HepG2 (cell line): ENCODE measurements around the gene EED. TPM values are rescaled to one million over a fixed set of nuclear protein-coding genes. Genes with fewer than 3 reads are reported as not detected.

ENCODE experiments used
- ATAC-seq: fragments of 200-7000 bp; cut with Tn5 transposase; 3 replicates; pipeline ENCODE4 v1.9.1; 2020; ENCODE audit warnings: mild to moderate bottlenecking, moderate library complexity
- BruUV-seq: library from RNA; stranded (reverse); fragments of 400-500 nt; replicated peaks from 2 replicates; lab custom pipeline; 2021; lab: Mats Ljungman, UMichigan
- CTCF ChIA-PET: fragments of 300-600 bp; formaldehyde crosslinking; extraction: SDS; loops from one replicate; lab custom pipeline; 2021; ENCODE audit warnings: low total read pairs, inconsistent platforms, low intra/inter-chr PET ratio; lab: Yijun Ruan, JAX
- POLR2A ChIA-PET: fragments of 350-600 bp; sonication (Branson Sonifier 250); formaldehyde crosslinking; loops from one replicate; lab custom pipeline; 2020; ENCODE audit warnings: antibody characterized with exemption, inconsistent platforms; lab: Yijun Ruan, JAX
- DNase-seq: peaks from one replicate; pipeline ENCODE4 v3.0.0-alpha.2; 2015; ENCODE audit warnings: low spot score
- FAIRE-seq: peaks from 3 replicates; lab custom pipeline; 2011; peaks lifted over from hg19 to GRCh38; lab: Jason Lieb, UNC
- H2AFZ ChIP-seq: one replicate; pipeline ENCODE4 v1.6.1; 2011; ENCODE audit warnings: low read length, inconsistent platforms
- H3K27ac ChIP-seq: fragments of 300-600 bp; 3 replicates; pipeline ENCODE4 v1.8.0; 2011; ENCODE audit warnings: mixed run types, mild to moderate bottlenecking, mixed read lengths, low read length, inconsistent platforms; ENCODE audit not compliant: insufficient read depth; ENCODE audit errors: extremely low read length
- H3K27me3 ChIP-seq, 2 experiments: fragments of 200-600 bp in 1 of 2; 2 replicates in 1 of 2; 3 replicates in 1 of 2; pipeline versions ENCODE4 v1.6.0 to v1.8.0; 2011; ENCODE audit warnings: low read length in 2 of 2, mild to moderate bottlenecking in 2 of 2, moderate library complexity in 2 of 2, inconsistent platforms in 1 of 2; ENCODE audit not compliant: insufficient read depth in 2 of 2, control insufficient read depth in 1 of 2
- H3K36me3 ChIP-seq, 2 experiments: fragments of 200-600 bp in 1 of 2; replicated peaks in 1 of 2; 2 replicates in 1 of 2; 3 replicates in 1 of 2; pipeline versions ENCODE4 v1.5.1 to v1.8.0; 2011; ENCODE audit warnings: low read length in 2 of 2, inconsistent platforms in 1 of 2; ENCODE audit not compliant: insufficient read depth in 2 of 2, control insufficient read depth in 1 of 2
- H3K4me1 ChIP-seq: 2 replicates; pipeline ENCODE4 v1.5.1; 2012; ENCODE audit warnings: low read length, inconsistent platforms; ENCODE audit not compliant: insufficient read depth
- H3K4me2 ChIP-seq: 2 replicates; pipeline ENCODE4 v1.6.0; 2011; ENCODE audit warnings: low read depth, low read length, inconsistent platforms
- H3K4me3 ChIP-seq, 3 experiments: fragments of 200-600 bp in 1 of 3; sonication (generic), shearing (Covaris generic) in 1 of 3; replicated peaks in 1 of 3; 2 replicates each; pipeline ENCODE4 v1.5.1; 2011 to 2016; ENCODE audit warnings: low read length in 3 of 3, inconsistent platforms in 2 of 3, low read depth in 2 of 3, mild to moderate bottlenecking in 2 of 3, control low read depth in 1 of 3, mixed read lengths in 1 of 3; ENCODE audit not compliant: insufficient read depth in 1 of 3
- H3K79me2 ChIP-seq: one replicate; pipeline ENCODE4 v1.6.1; 2011; ENCODE audit warnings: low read length, inconsistent platforms; ENCODE audit not compliant: insufficient read depth
- H3K9ac ChIP-seq: 2 replicates; pipeline ENCODE4 v1.6.0; 2011; ENCODE audit warnings: mild to moderate bottlenecking, low read depth, low read length, inconsistent platforms; ENCODE audit not compliant: insufficient read depth
- H3K9me3 ChIP-seq: 2 replicates; pipeline ENCODE4 v1.5.1; 2012; ENCODE audit warnings: mild to moderate bottlenecking, low read length
- H4K20me1 ChIP-seq: 2 replicates; pipeline ENCODE4 v1.6.0; 2011; ENCODE audit warnings: inconsistent platforms, mild to moderate bottlenecking, low read length, moderate library complexity; ENCODE audit not compliant: insufficient read depth
- CEBPZ ChIP-seq: IDR thresholded peaks from 2 replicates; pipeline ENCODE4 v1.6.1; 2012; ENCODE audit warnings: low read length, improper control_type of control experiment
- HNF1A ChIP-seq, 2 experiments: sonication (generic) in 1 of 2; formaldehyde crosslinking in 1 of 2; IDR thresholded peaks; 2 replicates each; pipeline versions ENCODE4 v1.4.0 to v1.6.1; 2016 to 2020; ENCODE audit warnings: borderline replicate concordance in 1 of 2, low read depth in 1 of 2, mild to moderate bottlenecking in 1 of 2, missing genetic modification reagents in 1 of 2
- MXD4 ChIP-seq: IDR thresholded peaks from 2 replicates; pipeline ENCODE4 v1.6.1; 2016; ENCODE audit warnings: mild to moderate bottlenecking, missing biosample characterization, missing genetic modification reagents
- SP140L ChIP-seq: sonication (generic); formaldehyde crosslinking; IDR thresholded peaks from 2 replicates; pipeline ENCODE4 v1.4.0; 2020; ENCODE audit warnings: missing genetic modification reagents, borderline replicate concordance
- SP2 ChIP-seq: sonication (generic); formaldehyde crosslinking; IDR thresholded peaks from 2 replicates; pipeline ENCODE4 v1.5.1; 2020; ENCODE audit warnings: mild to moderate bottlenecking, missing genetic modification reagents
- ZNF101 ChIP-seq: sonication (generic); formaldehyde crosslinking; IDR thresholded peaks from 2 replicates; pipeline ENCODE4 v1.4.0; 2020; ENCODE audit warnings: mild to moderate bottlenecking, low read depth, missing genetic modification reagents, borderline replicate concordance
- ZNF256 ChIP-seq: sonication (generic); formaldehyde crosslinking; conservative IDR thresholded peaks from 2 replicates; pipeline ENCODE4 v1.4.0; 2020; ENCODE audit warnings: missing genetic modification reagents
- ZNF350 ChIP-seq: sonication (generic); formaldehyde crosslinking; IDR thresholded peaks from 2 replicates; pipeline ENCODE4 v1.4.0; 2020; ENCODE audit warnings: mild to moderate bottlenecking, low read depth, missing genetic modification reagents, borderline replicate concordance
- ZNF460 ChIP-seq: sonication (generic); formaldehyde crosslinking; IDR thresholded peaks from 2 replicates; pipeline ENCODE4 v1.5.1; 2020; ENCODE audit warnings: missing genetic modification reagents, mild to moderate bottlenecking, borderline replicate concordance
- ZNF878 ChIP-seq: sonication (generic); formaldehyde crosslinking; IDR thresholded peaks from 2 replicates; pipeline ENCODE4 v1.8.1; 2023; ENCODE audit warnings: mild to moderate bottlenecking, missing genetic modification reagents, moderate library complexity
- WGBS: methylation state at CpG from one replicate; pipeline ENCODE4 v1.1.6; 2017; ENCODE audit warnings: low lambda C conversion rate; 5-methylcytosine and 5-hydroxymethylcytosine counted together
- in situ Hi-C: cut with HindIII; loops from 2 replicates; pipeline ENCODE4 v1.10.0; 2017; ENCODE audit warnings: low pct_unique_long_range_greater_than_20kb; ENCODE audit not compliant: extremely low pct_ligation_motif_present
- intact Hi-C: fragments of 100-400 bp; cut with micrococcal nuclease; formaldehyde crosslinking; loops from one replicate; pipeline ENCODE4 v1.10.0; 2022; ENCODE audit not compliant: unreplicated experiment
- polyA plus RNA-seq, 8 experiments: library from polyadenylated mRNA; depleted of rRNA in 3 of 8; stranded (reverse) in 7 of 8; unstranded in 1 of 8; fragments of >200 nt; fragmentation: Illumina TruSeq in 4 of 8; extraction: Trizol in 4 of 8; gene quantifications; 2 replicates each; pipeline versions ENCODE4 v1.2.1 to v1.2.3, GENCODE V29; 2011 to 2016; ENCODE audit warnings: low read depth in 4 of 8, missing spikeins in 1 of 8, mixed read lengths in 1 of 8; ENCODE audit not compliant: insufficient read depth in 1 of 8
- total RNA-seq, 5 experiments: library from RNA; depleted of rRNA; stranded (reverse); fragments of >200 nt; fragmentation: Illumina TruSeq; extraction: Trizol; gene quantifications; 2 replicates each; pipeline ENCODE4 v1.2.3, GENCODE V29; 2016; ENCODE audit warnings: low read depth in 1 of 5

EED gene
- total and polyA plus RNA-seq, 2 of the 13 experiments (the other 11 are each of a cell fraction or from before 2014, with no cell fraction given), result 11.0 to 28.4 TPM

GRCh38 chr11:86269645-86270044 lies 25.1 kb downstream of the EED start:
- POLR2A ChIA-PET, result no interaction called here
- H4K20me1 ChIP-seq, result no peaks in the 10 kb centered on the region
- H3K4me3 ChIP-seq, result no peak overlapping the region
- no peak overlapping the region for H2AFZ ChIP-seq
- no peak for TF ChIP-seq CEBPZ
- no peak for TF ChIP-seq MXD4 (CRISPR knock-in tag)
- TF ChIP-seq ZNF460 (CRISPR knock-in tag), result no peak
- TF ChIP-seq HNF1A (IDR thresholded peaks at IDR 0.05; ENCODE audit: low read depth), result no peak
- no peak for TF ChIP-seq HNF1A (CRISPR knock-in tag; IDR thresholded peaks at IDR 0.05; ENCODE audit: borderline replicate concordance)
- TF ChIP-seq ZNF350 (CRISPR knock-in tag), result no peak
- TF ChIP-seq ZNF256 (CRISPR knock-in tag), result no peak
- no peak for TF ChIP-seq SP2 (CRISPR knock-in tag)
- TF ChIP-seq SP140L (CRISPR knock-in tag), result no peak
- no peak for TF ChIP-seq ZNF878 (CRISPR knock-in tag)
- TF ChIP-seq ZNF101 (CRISPR knock-in tag), result no peak
- H3K9me3 ChIP-seq, result no peaks in the 10 kb centered on the region
- H3K36me3 ChIP-seq, result peaks cover 3 to 16% of the 10 kb centered on the region in 2 experiments; a peak in 4 of 5 replicates
- H3K4me1 ChIP-seq, result peaks cover 3% of the 10 kb centered on the region; the same call in 1 of the 2 replicates
- FAIRE-seq (no peak), ATAC-seq (no peak), DNase-seq (no peak)
- H3K27me3 ChIP-seq, result no peaks in the 10 kb centered on the region
- 100% methylated on average over 1 of the region's 1 CpG for WGBS
- no TSS peak for BruUV-seq
- intact Hi-C loops, result no loop called here
- H3K79me2 ChIP-seq, result peaks cover 11% of the 10 kb centered on the region
- H3K27ac ChIP-seq, result no peak overlapping the region
- in situ Hi-C loops, result loop anchor here (25.0 kb wide), 1 partner anchor 632 kb away; the partner anchor contains the start of genes DLG2, TMEM126A and TMEM126B
- CTCF ChIA-PET, result no interaction called here
- H3K9ac ChIP-seq, result no peak overlapping the region
- no peak overlapping the region for H3K4me2 ChIP-seq
